ENCODE data around the gene FHIP1A. TPM values are rescaled to one million over a fixed set of nuclear protein-coding genes. Genes with fewer than 3 reads are reported as not detected.
A peak's percentile ranks its signal among the peaks of the same experiment; 100 is the strongest.

The FHIP1A gene
- total RNA-seq, 1 donor from 2014 or later, result 26.9 TPM

DNA sequence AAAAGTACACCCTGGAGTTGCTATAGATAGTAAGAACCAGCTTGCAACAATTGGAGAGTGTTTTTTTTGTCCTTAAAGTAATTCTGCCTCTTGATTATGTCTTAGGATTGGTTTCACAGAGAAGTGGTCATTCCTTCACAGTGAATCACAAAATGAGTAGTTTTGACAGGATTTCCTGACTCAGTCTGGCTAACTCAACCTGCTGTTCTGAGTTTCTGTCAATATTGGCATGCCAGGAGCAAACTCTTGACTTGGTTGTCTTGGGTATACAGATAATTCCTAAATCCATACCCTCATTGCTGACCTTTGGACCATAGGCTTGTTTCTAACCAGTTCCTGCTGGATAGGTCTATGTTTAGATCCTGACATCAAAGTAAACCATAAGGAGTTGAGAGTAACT, 9.4 kb downstream of the FHIP1A start:
- peaks cover 4% of the 10 kb centered on the region for H3K9me3 Mint-ChIP-seq (ENCODE audit: low read depth)
- TF ChIP-seq, protein P1, sequence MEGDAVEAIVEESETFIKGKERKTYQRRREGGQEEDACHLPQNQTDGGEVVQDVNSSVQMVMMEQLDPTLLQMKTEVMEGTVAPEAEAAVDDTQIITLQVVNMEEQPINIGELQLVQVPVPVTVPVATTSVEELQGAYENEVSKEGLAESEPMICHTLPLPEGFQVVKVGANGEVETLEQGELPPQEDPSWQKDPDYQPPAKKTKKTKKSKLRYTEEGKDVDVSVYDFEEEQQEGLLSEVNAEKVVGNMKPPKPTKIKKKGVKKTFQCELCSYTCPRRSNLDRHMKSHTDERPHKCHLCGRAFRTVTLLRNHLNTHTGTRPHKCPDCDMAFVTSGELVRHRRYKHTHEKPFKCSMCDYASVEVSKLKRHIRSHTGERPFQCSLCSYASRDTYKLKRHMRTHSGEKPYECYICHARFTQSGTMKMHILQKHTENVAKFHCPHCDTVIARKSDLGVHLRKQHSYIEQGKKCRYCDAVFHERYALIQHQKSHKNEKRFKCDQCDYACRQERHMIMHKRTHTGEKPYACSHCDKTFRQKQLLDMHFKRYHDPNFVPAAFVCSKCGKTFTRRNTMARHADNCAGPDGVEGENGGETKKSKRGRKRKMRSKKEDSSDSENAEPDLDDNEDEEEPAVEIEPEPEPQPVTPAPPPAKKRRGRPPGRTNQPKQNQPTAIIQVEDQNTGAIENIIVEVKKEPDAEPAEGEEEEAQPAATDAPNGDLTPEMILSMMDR (IDR thresholded peaks at IDR 0.05; ENCODE audit: unreplicated experiment), result no peak
- no peak overlapping the region for H3K4me3 Mint-ChIP-seq (ENCODE audit: low read depth)
- peak overlapping the region; percentile 95 for H3K27ac Mint-ChIP-seq
- peaks cover 23% of the 10 kb centered on the region for H3K4me1 Mint-ChIP-seq (ENCODE audit: low read depth)
- H3K27me3 Mint-ChIP-seq, result no peaks in the 10 kb centered on the region
- no peak for DNase-seq (ENCODE audit: low spot score, unreplicated experiment)
- H3K36me3 Mint-ChIP-seq (ENCODE audit: insufficient read depth), result peaks cover 3% of the 10 kb centered on the region

DNA sequence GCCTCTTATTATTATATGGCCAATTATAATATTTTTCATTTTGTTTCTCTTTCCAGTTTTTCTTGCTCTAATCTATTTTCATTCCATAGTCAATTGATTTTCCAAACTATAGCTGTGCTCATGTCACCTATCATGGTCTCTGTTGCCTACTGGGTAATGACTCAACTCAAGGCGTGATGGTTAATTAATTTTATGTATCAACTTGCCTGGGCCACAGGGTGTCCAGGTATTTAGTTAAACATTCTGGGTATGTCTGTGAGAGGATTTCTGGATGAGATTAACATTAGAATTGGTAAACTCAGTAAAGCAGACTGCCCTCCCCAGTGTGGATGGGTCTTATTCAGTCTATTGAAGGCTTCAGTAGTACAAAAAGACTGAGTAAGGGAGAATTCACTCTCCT, 9.9 kb downstream of the FHIP1A start:
- TF ChIP-seq, protein P1 (IDR thresholded peaks at IDR 0.05; ENCODE audit: unreplicated experiment), result no peak
- peaks cover 4% of the 10 kb centered on the region for H3K9me3 Mint-ChIP-seq (ENCODE audit: low read depth)
- H3K4me3 Mint-ChIP-seq (ENCODE audit: low read depth), result no peak overlapping the region
- H3K36me3 Mint-ChIP-seq (ENCODE audit: insufficient read depth), result peaks cover 3% of the 10 kb centered on the region
- H3K27ac Mint-ChIP-seq, result peak overlapping the region; percentile 14
- H3K27me3 Mint-ChIP-seq, result no peaks in the 10 kb centered on the region
- H3K4me1 Mint-ChIP-seq (ENCODE audit: low read depth), result peaks cover 27% of the 10 kb centered on the region
- DNase-seq (ENCODE audit: low spot score, unreplicated experiment), result no peak

DNA sequence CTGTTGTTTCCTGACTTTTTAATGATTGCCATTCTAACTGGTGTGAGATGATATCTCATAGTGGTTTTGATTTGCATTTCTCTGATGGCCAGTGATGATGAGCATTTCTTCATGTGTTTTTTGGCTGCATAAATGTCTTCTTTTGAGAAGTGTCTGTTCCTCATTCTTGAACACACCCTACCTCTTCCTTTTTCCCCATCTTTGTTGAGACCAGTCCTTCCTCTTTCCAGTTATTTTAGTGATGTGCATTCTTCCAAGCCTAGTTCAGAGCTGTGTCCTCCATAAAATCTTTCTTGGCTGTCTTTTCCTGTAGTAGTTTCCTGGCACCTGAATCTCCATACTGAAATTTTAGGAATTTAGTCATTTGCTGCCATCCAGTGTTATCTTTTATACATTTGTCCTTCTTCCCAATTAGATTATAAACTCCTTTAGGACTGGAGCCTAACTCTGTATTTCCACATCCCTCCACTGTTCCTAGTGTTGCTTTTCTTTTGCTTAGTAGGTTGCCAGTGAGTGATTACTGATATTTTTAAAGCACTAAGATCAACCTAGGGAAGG, 11.4 kb downstream of the FHIP1A start:
- Mint-ChIP-seq H3K4me1 (ENCODE audit: low read depth) (peaks cover 30% of the 10 kb centered on the region), H3K27ac (no peak overlapping the region)

DNA sequence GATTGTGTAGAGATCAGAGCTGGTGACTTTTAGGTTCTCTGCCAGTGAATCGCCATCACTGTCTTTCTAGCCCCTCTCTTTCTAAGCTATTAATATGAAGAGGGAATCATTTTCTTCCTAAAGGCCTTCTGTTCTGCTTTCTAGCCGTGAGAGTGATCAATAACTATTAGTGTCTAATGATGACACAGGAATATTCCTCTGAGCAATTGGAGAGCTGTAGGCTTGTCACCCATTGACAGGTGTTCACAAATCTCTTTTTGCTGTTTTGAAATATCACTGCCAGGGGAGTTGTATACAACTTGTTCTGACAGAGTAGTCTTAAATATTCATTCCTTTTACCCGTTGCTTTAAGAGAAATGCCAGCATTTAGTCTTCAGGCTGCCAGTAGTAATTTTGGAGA, 13.9 kb downstream of the FHIP1A start:
- Mint-ChIP-seq H3K27me3 (no peaks in the 10 kb centered on the region), H3K4me1 (ENCODE audit: low read depth) (peaks cover 30% of the 10 kb centered on the region), H3K4me3 (ENCODE audit: low read depth) (no peak overlapping the region), H3K9me3 (ENCODE audit: low read depth) (peaks cover 4% of the 10 kb centered on the region), H3K36me3 (ENCODE audit: insufficient read depth) (peaks cover 6% of the 10 kb centered on the region), H3K27ac (peak overlapping the region; percentile 43)
- no peak for DNase-seq (ENCODE audit: low spot score, unreplicated experiment)
- TF ChIP-seq, protein P1 (IDR thresholded peaks at IDR 0.05; ENCODE audit: unreplicated experiment), result no peak

More for the DNA sequence above, 11.4 kb downstream of the FHIP1A start:
- H3K27me3 Mint-ChIP-seq, result no peaks in the 10 kb centered on the region
- no peak for DNase-seq (ENCODE audit: low spot score, unreplicated experiment)
- peaks cover 4% of the 10 kb centered on the region for H3K9me3 Mint-ChIP-seq (ENCODE audit: low read depth)
- no peak overlapping the region for H3K4me3 Mint-ChIP-seq (ENCODE audit: low read depth)
- TF ChIP-seq, protein P1 (IDR thresholded peaks at IDR 0.05; ENCODE audit: unreplicated experiment), result no peak
- peaks cover 6% of the 10 kb centered on the region for H3K36me3 Mint-ChIP-seq (ENCODE audit: insufficient read depth)

DNA sequence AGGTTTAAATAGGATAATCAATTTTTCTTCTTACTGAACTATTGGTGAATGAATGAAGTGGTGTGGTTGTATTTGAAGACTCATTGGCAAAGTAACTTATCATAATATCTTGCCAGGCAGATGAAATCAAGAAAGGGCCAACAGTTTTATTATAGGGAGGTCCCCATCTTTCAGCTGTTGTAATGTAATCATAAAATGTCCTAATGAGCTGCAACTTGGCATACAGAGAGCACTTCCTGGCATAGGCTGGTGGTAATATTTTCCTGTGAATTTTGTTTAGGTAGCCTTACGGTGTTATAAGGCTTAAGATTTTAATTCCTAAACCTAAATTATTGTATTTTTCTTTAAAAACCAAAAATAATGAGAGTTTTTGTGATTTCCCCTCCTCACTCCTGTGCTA, 17.5 kb downstream of the FHIP1A start:
- peaks cover 4% of the 10 kb centered on the region for H3K36me3 Mint-ChIP-seq (ENCODE audit: insufficient read depth)
- TF ChIP-seq, protein P1 (IDR thresholded peaks at IDR 0.05; ENCODE audit: unreplicated experiment), result no peak
- peaks cover 32% of the 10 kb centered on the region for H3K4me1 Mint-ChIP-seq (ENCODE audit: low read depth)
- no peaks in the 10 kb centered on the region for H3K27me3 Mint-ChIP-seq
- H3K4me3 Mint-ChIP-seq (ENCODE audit: low read depth), result no peak overlapping the region
- DNase-seq (ENCODE audit: low spot score, unreplicated experiment), result no peak
- H3K27ac Mint-ChIP-seq, result no peak overlapping the region
- no peaks in the 10 kb centered on the region for H3K9me3 Mint-ChIP-seq (ENCODE audit: low read depth)
